Kidney glomerular epithelial cell (primary cell): ENCODE data around the gene UBA7.

Source experiments
- DNase-seq: peaks from one replicate; lab custom pipeline; 2025; lab: John Stamatoyannopoulos, UW

Gene UBA7

GRCh38 chr3:49805897-49806701 lies 7.7 kb downstream of the UBA7 start:
- no peak for DNase-seq

GRCh38 chr3:49805367-49805782 lies 8.4 kb downstream of the UBA7 start:
- DNase-seq = no peak

GRCh38 chr3:49804141-49805041 lies 9.4 kb downstream of the UBA7 start:
- DNase-seq = no peak

- no peak for DNase-seq
These were observed 10.2 kb downstream of the UBA7 start for GRCh38 chr3:49803465-49804140.

GRCh38 chr3:49802719-49803464 lies 10.9 kb downstream of the UBA7 start, which contains the start of gene INKA1:
INKA1 (plus strand) TSS chr3:49803261; CDS start chr3:49803393, 132 bp downstream.
- peak; percentile 55 for DNase-seq

GRCh38 chr3:49801160-49801559 lies 12.6 kb downstream of the UBA7 start:
- no peak for DNase-seq

GRCh38 chr3:49799761-49800160 lies 14.0 kb downstream of the UBA7 start, which contains the start of gene CDHR4:
CDHR4 (minus strand) TSS chr3:49799873; CDS start chr3:49799812, 61 bp downstream.
- DNase-seq = peak; percentile 32

- DNase-seq = no peak
These were observed 14.6 kb downstream of the UBA7 start for GRCh38 chr3:49799105-49799504.

- no peak for DNase-seq
These were observed 18.5 kb downstream of the UBA7 start for GRCh38 chr3:49794926-49795905.

GRCh38 chr3:49794431-49794830 lies 19.3 kb downstream of the UBA7 start:
- DNase-seq = no peak

- no peak for DNase-seq
These were observed 20.2 kb downstream of the UBA7 start for GRCh38 chr3:49793486-49794085.

GRCh38 chr3:49792371-49793150 lies 21.2 kb downstream of the UBA7 start:
- DNase-seq = no peak

- no peak for DNase-seq
These were observed 22.2 kb downstream of the UBA7 start for GRCh38 chr3:49791571-49791970.

- no peak for DNase-seq
These were observed 22.9 kb downstream of the UBA7 start for GRCh38 chr3:49790626-49791411.

- DNase-seq = no peak
These were observed 25.7 kb downstream of the UBA7 start for GRCh38 chr3:49788056-49788455.

GRCh38 chr3:49787536-49787935 lies 26.2 kb downstream of the UBA7 start:
- no peak for DNase-seq

- DNase-seq = no peak
These were observed 26.6 kb downstream of the UBA7 start for GRCh38 chr3:49787182-49787464.
